K562 (cell line): ENCODE data around the gene DDIT3. TPM values are rescaled to one million over a fixed set of nuclear protein-coding genes. Genes with fewer than 3 reads are reported as not detected.

Source experiments
- BRD4 ChIP-seq: fragments of 200-600 bp; sonication (generic); IDR thresholded peaks from 2 replicates; pipeline ENCODE4 v1.6.1; 2017; ENCODE audit warnings: inconsistent platforms
- BRF1 ChIP-seq: IDR thresholded peaks from 3 replicates; pipeline ENCODE4 v1.6.1; 2011; ENCODE audit warnings: borderline replicate concordance, mild to moderate bottlenecking; ENCODE audit not compliant: insufficient read length; ENCODE audit errors: extremely low read depth
- CTBP1 ChIP-seq: fragments of 450-650 bp; IDR thresholded peaks from 2 replicates; pipeline ENCODE4 v1.6.1; 2016; ENCODE audit warnings: borderline replicate concordance
- HMGN3 ChIP-seq: IDR thresholded peaks from 2 replicates; pipeline ENCODE4 v1.6.1; 2011; ENCODE audit warnings: borderline replicate concordance, low read depth, mild to moderate bottlenecking, mixed read lengths, low read length; ENCODE audit not compliant: insufficient read length; ENCODE audit errors: extremely low read depth
- KAT8 ChIP-seq: fragments of 450-650 bp; IDR thresholded peaks from 2 replicates; pipeline ENCODE4 v1.6.1; 2016; ENCODE audit warnings: low read depth, mild to moderate bottlenecking
- MAFG ChIP-seq: fragments of 450-650 bp; conservative IDR thresholded peaks from 2 replicates; pipeline ENCODE4 v1.6.1; 2016; ENCODE audit warnings: missing genetic modification characterization, missing compliant biosample characterization
- NELFE ChIP-seq: IDR thresholded peaks from 2 replicates; pipeline ENCODE4 v1.6.1; 2011; ENCODE audit warnings: mild to moderate bottlenecking; ENCODE audit not compliant: insufficient read depth, insufficient read length
- SMAD1 ChIP-seq: fragments of 150-350 bp; IDR thresholded peaks from 2 replicates; pipeline ENCODE4 v1.6.1; 2014; ENCODE audit warnings: low read length, low read depth; ENCODE audit not compliant: partially characterized antibody
- SNRNP70 ChIP-seq: fragments of 200-400 bp; formaldehyde crosslinking; optimal IDR thresholded peaks from 2 replicates; pipeline ENCODE3; 2017; ENCODE audit warnings: low read depth, low read length
- TCFL5 ChIP-seq: fragments of 250-450 bp; sonication (Bioruptor Pico); conservative IDR thresholded peaks from 2 replicates; pipeline ENCODE4 v1.6.1; 2021; ENCODE audit warnings: mild to moderate bottlenecking, moderate library complexity, matching md5 sums
- ZEB2 ChIP-seq: fragments of 450-650 bp; IDR thresholded peaks from 2 replicates; pipeline ENCODE4 v1.6.1; 2016
- ZNF23 ChIP-seq: fragments of 250-450 bp; sonication (Bioruptor Pico); IDR thresholded peaks from 2 replicates; pipeline ENCODE4 v1.4.0; 2020; ENCODE audit warnings: mild to moderate bottlenecking
- polyA plus RNA-seq, 8 experiments: library from polyadenylated mRNA; depleted of rRNA in 4 of 8; stranded (reverse) in 5 of 8; unstranded in 3 of 8; fragments of >200 nt; fragmentation: Nextera tagmentation in 2 of 8; fragmentation: Illumina TruSeq in 1 of 8; extraction: Ambion mirVana in 2 of 8; extraction: Trizol in 1 of 8; gene quantifications; 2 replicates each; pipeline versions ENCODE4 v1.2.1 to v1.2.3, GENCODE V29; 2011 to 2014; ENCODE audit warnings: inconsistent platforms in 1 of 8, missing spikeins in 1 of 8
- total RNA-seq, 7 experiments: library from RNA; depleted of rRNA in 6 of 7; stranded (reverse); fragments of >200 nt in 6 of 7; fragmentation: Illumina TruSeq in 2 of 7; extraction: Trizol in 2 of 7; gene quantifications; 2 replicates each; pipeline versions ENCODE4 v1.2.1 to v1.2.3, GENCODE V29; 2011 to 2021; ENCODE audit warnings: low replicate concordance in 1 of 7
- TF ChIP-seq, protein P1 (sequence below): fragments of 450-650 bp; IDR thresholded peaks from 2 replicates; pipeline ENCODE4 v1.6.1; 2016; ENCODE audit warnings: missing biosample characterization, missing genetic modification characterization
- TF ChIP-seq, protein P2 (sequence below), 2 experiments: fragments of 450-650 bp; IDR thresholded peaks; 2 replicates each; pipeline ENCODE4 v1.6.1; 2018; ENCODE audit warnings: mild to moderate bottlenecking in 2 of 2, low read depth in 1 of 2; ENCODE audit not compliant: partially characterized antibody in 2 of 2
- TF ChIP-seq, protein P3 (sequence below): fragments of 250-450 bp; sonication (Bioruptor Pico); IDR thresholded peaks from 2 replicates; pipeline ENCODE4 v1.4.0; 2020
- TF ChIP-seq, protein P4 (sequence below): sonication (generic); formaldehyde crosslinking; IDR thresholded peaks from 2 replicates; pipeline ENCODE4 v1.8.1; 2023; ENCODE audit warnings: mild to moderate bottlenecking, missing genetic modification reagents

The DDIT3 gene
- total and polyA plus RNA-seq, 9 of the 15 experiments (the other 6 are each of a cell fraction or from before 2014, with no cell fraction given), result 59.1 to 272 (median 89.9) TPM

DNA sequence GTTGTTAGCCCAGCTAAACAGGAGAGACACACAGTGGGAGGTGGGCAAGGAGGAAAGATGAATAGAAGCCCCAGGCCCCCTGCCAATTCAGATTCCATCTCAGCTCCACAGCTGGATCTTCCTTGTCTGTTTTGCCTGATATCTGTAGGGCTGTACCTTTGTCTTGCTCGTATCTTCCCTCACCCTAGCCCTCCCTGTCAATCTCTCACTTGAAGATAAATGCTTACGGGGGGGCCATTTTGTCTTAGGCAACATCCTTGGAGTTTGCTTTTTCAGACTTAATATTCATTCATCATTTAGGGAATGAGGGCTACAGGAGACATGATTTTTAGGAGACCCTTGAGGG lies 32.0 kb upstream of the DDIT3 start (continued):
- peak; percentile 64 for TF ChIP-seq HMGN3
- TF ChIP-seq, protein P1, sequence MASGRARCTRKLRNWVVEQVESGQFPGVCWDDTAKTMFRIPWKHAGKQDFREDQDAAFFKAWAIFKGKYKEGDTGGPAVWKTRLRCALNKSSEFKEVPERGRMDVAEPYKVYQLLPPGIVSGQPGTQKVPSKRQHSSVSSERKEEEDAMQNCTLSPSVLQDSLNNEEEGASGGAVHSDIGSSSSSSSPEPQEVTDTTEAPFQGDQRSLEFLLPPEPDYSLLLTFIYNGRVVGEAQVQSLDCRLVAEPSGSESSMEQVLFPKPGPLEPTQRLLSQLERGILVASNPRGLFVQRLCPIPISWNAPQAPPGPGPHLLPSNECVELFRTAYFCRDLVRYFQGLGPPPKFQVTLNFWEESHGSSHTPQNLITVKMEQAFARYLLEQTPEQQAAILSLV (tag), result 0 out of 2 replicates have a peak, but pooled peaks have one; percentile 4
- peak; percentile 50; the same call in 1 of the 2 replicates for TF ChIP-seq ZEB2
- no peak for TF ChIP-seq NELFE
- TF ChIP-seq TCFL5 (CRISPR knock-in tag), result no peak
- no peak for TF ChIP-seq BRF1
- TF ChIP-seq, protein P2, sequence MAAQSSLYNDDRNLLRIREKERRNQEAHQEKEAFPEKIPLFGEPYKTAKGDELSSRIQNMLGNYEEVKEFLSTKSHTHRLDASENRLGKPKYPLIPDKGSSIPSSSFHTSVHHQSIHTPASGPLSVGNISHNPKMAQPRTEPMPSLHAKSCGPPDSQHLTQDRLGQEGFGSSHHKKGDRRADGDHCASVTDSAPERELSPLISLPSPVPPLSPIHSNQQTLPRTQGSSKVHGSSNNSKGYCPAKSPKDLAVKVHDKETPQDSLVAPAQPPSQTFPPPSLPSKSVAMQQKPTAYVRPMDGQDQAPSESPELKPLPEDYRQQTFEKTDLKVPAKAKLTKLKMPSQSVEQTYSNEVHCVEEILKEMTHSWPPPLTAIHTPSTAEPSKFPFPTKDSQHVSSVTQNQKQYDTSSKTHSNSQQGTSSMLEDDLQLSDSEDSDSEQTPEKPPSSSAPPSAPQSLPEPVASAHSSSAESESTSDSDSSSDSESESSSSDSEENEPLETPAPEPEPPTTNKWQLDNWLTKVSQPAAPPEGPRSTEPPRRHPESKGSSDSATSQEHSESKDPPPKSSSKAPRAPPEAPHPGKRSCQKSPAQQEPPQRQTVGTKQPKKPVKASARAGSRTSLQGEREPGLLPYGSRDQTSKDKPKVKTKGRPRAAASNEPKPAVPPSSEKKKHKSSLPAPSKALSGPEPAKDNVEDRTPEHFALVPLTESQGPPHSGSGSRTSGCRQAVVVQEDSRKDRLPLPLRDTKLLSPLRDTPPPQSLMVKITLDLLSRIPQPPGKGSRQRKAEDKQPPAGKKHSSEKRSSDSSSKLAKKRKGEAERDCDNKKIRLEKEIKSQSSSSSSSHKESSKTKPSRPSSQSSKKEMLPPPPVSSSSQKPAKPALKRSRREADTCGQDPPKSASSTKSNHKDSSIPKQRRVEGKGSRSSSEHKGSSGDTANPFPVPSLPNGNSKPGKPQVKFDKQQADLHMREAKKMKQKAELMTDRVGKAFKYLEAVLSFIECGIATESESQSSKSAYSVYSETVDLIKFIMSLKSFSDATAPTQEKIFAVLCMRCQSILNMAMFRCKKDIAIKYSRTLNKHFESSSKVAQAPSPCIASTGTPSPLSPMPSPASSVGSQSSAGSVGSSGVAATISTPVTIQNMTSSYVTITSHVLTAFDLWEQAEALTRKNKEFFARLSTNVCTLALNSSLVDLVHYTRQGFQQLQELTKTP (IDR thresholded peaks at IDR 0.05; ENCODE audit: low read depth in 1 of 2, partially characterized antibody in 2 of 2), result no peak
- TF ChIP-seq BRD4, result no peak
- peak; percentile 51 for TF ChIP-seq SMAD1
- TF ChIP-seq, protein P3, sequence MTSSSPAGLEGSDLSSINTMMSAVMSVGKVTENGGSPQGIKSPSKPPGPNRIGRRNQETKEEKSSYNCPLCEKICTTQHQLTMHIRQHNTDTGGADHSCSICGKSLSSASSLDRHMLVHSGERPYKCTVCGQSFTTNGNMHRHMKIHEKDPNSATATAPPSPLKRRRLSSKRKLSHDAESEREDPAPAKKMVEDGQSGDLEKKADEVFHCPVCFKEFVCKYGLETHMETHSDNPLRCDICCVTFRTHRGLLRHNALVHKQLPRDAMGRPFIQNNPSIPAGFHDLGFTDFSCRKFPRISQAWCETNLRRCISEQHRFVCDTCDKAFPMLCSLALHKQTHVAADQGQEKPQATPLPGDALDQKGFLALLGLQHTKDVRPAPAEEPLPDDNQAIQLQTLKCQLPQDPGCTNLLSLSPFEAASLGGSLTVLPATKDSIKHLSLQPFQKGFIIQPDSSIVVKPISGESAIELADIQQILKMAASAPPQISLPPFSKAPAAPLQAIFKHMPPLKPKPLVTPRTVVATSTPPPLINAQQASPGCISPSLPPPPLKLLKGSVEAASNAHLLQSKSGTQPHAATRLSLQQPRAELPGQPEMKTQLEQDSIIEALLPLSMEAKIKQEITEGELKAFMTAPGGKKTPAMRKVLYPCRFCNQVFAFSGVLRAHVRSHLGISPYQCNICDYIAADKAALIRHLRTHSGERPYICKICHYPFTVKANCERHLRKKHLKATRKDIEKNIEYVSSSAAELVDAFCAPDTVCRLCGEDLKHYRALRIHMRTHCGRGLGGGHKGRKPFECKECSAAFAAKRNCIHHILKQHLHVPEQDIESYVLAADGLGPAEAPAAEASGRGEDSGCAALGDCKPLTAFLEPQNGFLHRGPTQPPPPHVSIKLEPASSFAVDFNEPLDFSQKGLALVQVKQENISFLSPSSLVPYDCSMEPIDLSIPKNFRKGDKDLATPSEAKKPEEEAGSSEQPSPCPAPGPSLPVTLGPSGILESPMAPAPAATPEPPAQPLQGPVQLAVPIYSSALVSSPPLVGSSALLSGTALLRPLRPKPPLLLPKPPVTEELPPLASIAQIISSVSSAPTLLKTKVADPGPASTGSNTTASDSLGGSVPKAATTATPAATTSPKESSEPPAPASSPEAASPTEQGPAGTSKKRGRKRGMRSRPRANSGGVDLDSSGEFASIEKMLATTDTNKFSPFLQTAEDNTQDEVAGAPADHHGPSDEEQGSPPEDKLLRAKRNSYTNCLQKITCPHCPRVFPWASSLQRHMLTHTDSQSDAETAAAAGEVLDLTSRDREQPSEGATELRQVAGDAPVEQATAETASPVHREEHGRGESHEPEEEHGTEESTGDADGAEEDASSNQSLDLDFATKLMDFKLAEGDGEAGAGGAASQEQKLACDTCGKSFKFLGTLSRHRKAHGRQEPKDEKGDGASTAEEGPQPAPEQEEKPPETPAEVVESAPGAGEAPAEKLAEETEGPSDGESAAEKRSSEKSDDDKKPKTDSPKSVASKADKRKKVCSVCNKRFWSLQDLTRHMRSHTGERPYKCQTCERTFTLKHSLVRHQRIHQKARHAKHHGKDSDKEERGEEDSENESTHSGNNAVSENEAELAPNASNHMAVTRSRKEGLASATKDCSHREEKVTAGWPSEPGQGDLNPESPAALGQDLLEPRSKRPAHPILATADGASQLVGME, result no peak
- no peak for TF ChIP-seq MAFG (tag)
- no peak for TF ChIP-seq KAT8
- no peak for TF ChIP-seq SNRNP70
- TF ChIP-seq, protein P4, sequence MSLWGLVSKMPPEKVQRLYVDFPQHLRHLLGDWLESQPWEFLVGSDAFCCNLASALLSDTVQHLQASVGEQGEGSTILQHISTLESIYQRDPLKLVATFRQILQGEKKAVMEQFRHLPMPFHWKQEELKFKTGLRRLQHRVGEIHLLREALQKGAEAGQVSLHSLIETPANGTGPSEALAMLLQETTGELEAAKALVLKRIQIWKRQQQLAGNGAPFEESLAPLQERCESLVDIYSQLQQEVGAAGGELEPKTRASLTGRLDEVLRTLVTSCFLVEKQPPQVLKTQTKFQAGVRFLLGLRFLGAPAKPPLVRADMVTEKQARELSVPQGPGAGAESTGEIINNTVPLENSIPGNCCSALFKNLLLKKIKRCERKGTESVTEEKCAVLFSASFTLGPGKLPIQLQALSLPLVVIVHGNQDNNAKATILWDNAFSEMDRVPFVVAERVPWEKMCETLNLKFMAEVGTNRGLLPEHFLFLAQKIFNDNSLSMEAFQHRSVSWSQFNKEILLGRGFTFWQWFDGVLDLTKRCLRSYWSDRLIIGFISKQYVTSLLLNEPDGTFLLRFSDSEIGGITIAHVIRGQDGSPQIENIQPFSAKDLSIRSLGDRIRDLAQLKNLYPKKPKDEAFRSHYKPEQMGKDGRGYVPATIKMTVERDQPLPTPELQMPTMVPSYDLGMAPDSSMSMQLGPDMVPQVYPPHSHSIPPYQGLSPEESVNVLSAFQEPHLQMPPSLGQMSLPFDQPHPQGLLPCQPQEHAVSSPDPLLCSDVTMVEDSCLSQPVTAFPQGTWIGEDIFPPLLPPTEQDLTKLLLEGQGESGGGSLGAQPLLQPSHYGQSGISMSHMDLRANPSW (CRISPR knock-in tag), result no peak
- TF ChIP-seq CTBP1, result peak; percentile 63
- no peak for TF ChIP-seq ZNF23 (CRISPR knock-in tag)
